HEK293 (cell line): ENCODE measurements around the gene IL17A.
A peak's percentile ranks its signal among the peaks of the same experiment; 100 is the strongest.

Experiments
- CTCF ChIA-PET: fragments of 350-600 bp; formaldehyde crosslinking; extraction: SDS; loops from one replicate; lab custom pipeline; 2021; ENCODE audit warnings: antibody characterized with exemption; lab: Yijun Ruan, JAX
- POLR2A ChIA-PET: fragments of 300-600 bp; formaldehyde crosslinking; extraction: SDS; loops from one replicate; lab custom pipeline; 2020; ENCODE audit warnings: antibody characterized with exemption, inconsistent platforms; lab: Yijun Ruan, JAX
- H3K27ac ChIP-seq: fragments of 200-500 bp; sonication (Bioruptor generic); 2 replicates; pipeline ENCODE4 v1.5.1; 2014; ENCODE audit warnings: low read depth, low read length, control low read depth, inconsistent platforms; ENCODE audit errors: extremely low read depth
- H3K36me3 ChIP-seq, 2 experiments: fragments of 200-500 bp in 1 of 2; sonication (Bioruptor generic) in 1 of 2; 1 replicate in 1 of 2; 2 replicates in 1 of 2; pipeline ENCODE4 v1.5.1; 2014 to 2017; ENCODE audit warnings: inconsistent platforms in 2 of 2, low read length in 2 of 2; ENCODE audit not compliant: control insufficient read depth in 2 of 2, insufficient read depth in 1 of 2
- H3K4me1 ChIP-seq: fragments of 200-500 bp; sonication (Bioruptor generic); 2 replicates; pipeline ENCODE4 v1.5.1; 2014; ENCODE audit warnings: mild to moderate bottlenecking, low read length, inconsistent platforms; ENCODE audit not compliant: control insufficient read depth, insufficient read depth
- H3K4me3 ChIP-seq: 2 replicates; pipeline ENCODE4 v1.5.1; 2011; ENCODE audit warnings: low read depth, mild to moderate bottlenecking, control low read depth, low read length, moderate library complexity
- H3K9me3 ChIP-seq: fragments of 200-500 bp; sonication (Bioruptor generic); 2 replicates; pipeline ENCODE4 v1.5.1; 2014; ENCODE audit warnings: low read depth, low read length, inconsistent platforms; ENCODE audit not compliant: control insufficient read depth, insufficient read depth
- MYNN ChIP-seq: fragments of 450-650 bp; formaldehyde crosslinking; IDR thresholded peaks from 2 replicates; pipeline ENCODE4 v1.5.1; 2016; ENCODE audit warnings: missing biosample characterization, missing genetic modification characterization, borderline replicate concordance
- SALL2 ChIP-seq: fragments of 450-650 bp; formaldehyde crosslinking; IDR thresholded peaks from 2 replicates; pipeline ENCODE4 v1.5.0; 2017; ENCODE audit warnings: missing biosample characterization, mild to moderate bottlenecking, missing genetic modification characterization, borderline replicate concordance
- SCRT1 ChIP-seq: fragments of 450-650 bp; formaldehyde crosslinking; IDR thresholded peaks from 2 replicates; pipeline ENCODE4 v1.5.1; 2016; ENCODE audit warnings: missing biosample characterization, missing genetic modification characterization, borderline replicate concordance
- SCRT2 ChIP-seq: fragments of 450-650 bp; formaldehyde crosslinking; IDR thresholded peaks from 2 replicates; pipeline ENCODE4 v1.5.1; 2016; ENCODE audit warnings: missing biosample characterization, missing genetic modification characterization
- ZFHX2 ChIP-seq: fragments of 450-650 bp; formaldehyde crosslinking; conservative IDR thresholded peaks from 2 replicates; pipeline ENCODE4 v1.5.1; 2016; ENCODE audit warnings: missing biosample characterization, missing genetic modification characterization
- ZNF133 ChIP-seq: fragments of 450-650 bp; formaldehyde crosslinking; IDR thresholded peaks from 2 replicates; pipeline ENCODE4 v1.5.1; 2016; ENCODE audit warnings: missing biosample characterization, missing genetic modification characterization
- ZNF239 ChIP-seq: fragments of 450-650 bp; formaldehyde crosslinking; IDR thresholded peaks from 2 replicates; pipeline ENCODE4 v1.5.1; 2016; ENCODE audit warnings: missing biosample characterization, missing genetic modification characterization
- ZNF549 ChIP-seq: fragments of 450-650 bp; IDR thresholded peaks from 2 replicates; pipeline ENCODE4 v1.5.1; 2018; ENCODE audit warnings: missing biosample characterization, missing genetic modification characterization, mild to moderate bottlenecking, inconsistent platforms, moderate library complexity
- ZNF654 ChIP-seq: fragments of 450-650 bp; formaldehyde crosslinking; IDR thresholded peaks from 2 replicates; pipeline ENCODE4 v1.5.1; 2016; ENCODE audit warnings: low read depth, missing biosample characterization, missing genetic modification characterization
- ZNF837 ChIP-seq: fragments of 450-650 bp; formaldehyde crosslinking; IDR thresholded peaks from 2 replicates; pipeline ENCODE4 v1.5.1; 2016; ENCODE audit warnings: missing biosample characterization, missing genetic modification characterization
- TF ChIP-seq, protein P1 (sequence below): fragments of 450-650 bp; formaldehyde crosslinking; IDR thresholded peaks from 2 replicates; pipeline ENCODE4 v1.5.1; 2016; ENCODE audit warnings: missing biosample characterization, missing genetic modification characterization
- TF ChIP-seq, protein P2 (sequence below): fragments of 450-650 bp; formaldehyde crosslinking; IDR thresholded peaks from 2 replicates; pipeline ENCODE4 v1.5.1; 2017; ENCODE audit warnings: missing biosample characterization, missing genetic modification characterization
- TF ChIP-seq, protein P3 (sequence below): fragments of 450-650 bp; formaldehyde crosslinking; IDR thresholded peaks from 2 replicates; pipeline ENCODE4 v1.5.1; 2016; ENCODE audit warnings: missing biosample characterization, missing genetic modification characterization
- TF ChIP-seq, protein P4 (sequence below): fragments of 450-650 bp; formaldehyde crosslinking; IDR thresholded peaks from 2 replicates; pipeline ENCODE4 v1.5.1; 2017; ENCODE audit warnings: missing biosample characterization, missing genetic modification characterization
- TF ChIP-seq, protein P5 (sequence below): fragments of 450-650 bp; formaldehyde crosslinking; conservative IDR thresholded peaks from 2 replicates; pipeline ENCODE4 v1.5.1; 2016; ENCODE audit warnings: low read depth, missing biosample characterization, missing genetic modification characterization
- TF ChIP-seq, protein P6 (sequence below): fragments of 450-650 bp; formaldehyde crosslinking; IDR thresholded peaks from 2 replicates; pipeline ENCODE4 v1.5.1; 2016; ENCODE audit warnings: missing biosample characterization, missing genetic modification characterization, borderline replicate concordance

Gene IL17A

DNA sequence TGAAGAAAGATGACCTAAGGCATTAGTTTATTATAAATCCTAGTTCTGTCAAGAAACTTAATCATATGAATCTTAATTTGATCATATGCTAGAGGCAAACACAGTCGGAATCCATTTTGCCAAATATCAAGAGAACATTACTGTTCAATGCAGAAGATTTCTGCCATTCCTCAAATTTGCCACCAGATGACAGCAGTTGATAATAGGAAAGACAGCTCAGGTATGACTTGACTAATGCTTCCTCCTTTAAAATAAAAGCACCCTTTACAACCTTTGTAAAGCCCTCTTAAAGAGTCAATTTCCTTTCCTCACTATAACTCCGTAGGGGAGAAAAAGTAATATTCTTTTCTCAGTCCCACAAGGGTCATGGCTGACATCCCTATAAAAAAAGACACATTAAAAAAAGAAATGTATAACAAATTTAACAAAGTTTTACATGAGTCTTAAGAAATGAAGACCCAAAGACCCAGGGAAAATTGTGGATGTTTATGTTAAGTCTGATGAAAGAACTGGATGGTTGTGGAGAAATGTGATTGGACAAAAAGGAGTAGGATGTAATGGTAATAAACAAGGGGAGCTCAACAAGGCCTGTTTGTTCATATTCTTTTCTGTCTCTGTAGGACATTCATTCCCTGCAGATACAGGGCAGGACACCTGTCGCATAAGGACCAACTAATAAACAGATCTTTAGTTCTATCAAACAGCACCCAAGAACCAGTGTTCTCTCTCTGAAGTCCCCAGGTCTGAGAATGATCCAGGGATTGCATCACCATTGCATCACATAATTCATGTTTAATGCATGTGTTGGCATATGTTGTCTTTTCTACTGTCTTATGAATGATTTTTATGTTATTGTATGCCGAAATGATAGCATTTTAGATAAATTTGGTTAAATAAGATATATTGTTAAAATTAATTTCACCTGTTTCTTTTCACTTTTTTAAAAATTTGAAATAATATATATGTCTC is 23.0 kb upstream of the IL17A start:
- H3K27ac ChIP-seq = no peak overlapping the region
- no peak overlapping the region for H3K4me3 ChIP-seq
- peaks cover 9% of the 10 kb centered on the region; the same call in 1 of the 2 replicates for H3K4me1 ChIP-seq
- ChIA-PET CTCF (interaction anchor here (0.6 to 5.9 kb wide), 26 partner anchors 10 to 822 kb away, joined by 3 to 146 read pairs (median 4); partner anchors contain the start of genes IL17F and MCM3), POLR2A (interaction anchor here (0.6 to 0.8 kb wide), 2 partner anchors 17 to 122 kb away, joined by 3 to 4 read pairs; partner anchors contain the start of gene MCM3)
- H3K36me3 ChIP-seq = no peaks in the 10 kb centered on the region
- TF ChIP-seq SCRT2 (peak; percentile 86), ZNF837 (tag by site-specific recombination) (no peak), SCRT1 (peak; percentile 72), ZNF549 (no peak), SALL2 (tag by site-specific recombination) (no peak), MYNN (peak; percentile 71), ZNF239 (no peak), ZNF133 (tag by site-specific recombination) (no peak), ZFHX2 (tag by site-specific recombination) (no peak), ZNF654 (peak; percentile 91)
- TF ChIP-seq, protein P1, sequence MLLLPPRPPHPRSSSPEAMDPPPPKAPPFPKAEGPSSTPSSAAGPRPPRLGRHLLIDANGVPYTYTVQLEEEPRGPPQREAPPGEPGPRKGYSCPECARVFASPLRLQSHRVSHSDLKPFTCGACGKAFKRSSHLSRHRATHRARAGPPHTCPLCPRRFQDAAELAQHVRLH (tag by site-specific recombination) = no peak
- TF ChIP-seq, protein P2, sequence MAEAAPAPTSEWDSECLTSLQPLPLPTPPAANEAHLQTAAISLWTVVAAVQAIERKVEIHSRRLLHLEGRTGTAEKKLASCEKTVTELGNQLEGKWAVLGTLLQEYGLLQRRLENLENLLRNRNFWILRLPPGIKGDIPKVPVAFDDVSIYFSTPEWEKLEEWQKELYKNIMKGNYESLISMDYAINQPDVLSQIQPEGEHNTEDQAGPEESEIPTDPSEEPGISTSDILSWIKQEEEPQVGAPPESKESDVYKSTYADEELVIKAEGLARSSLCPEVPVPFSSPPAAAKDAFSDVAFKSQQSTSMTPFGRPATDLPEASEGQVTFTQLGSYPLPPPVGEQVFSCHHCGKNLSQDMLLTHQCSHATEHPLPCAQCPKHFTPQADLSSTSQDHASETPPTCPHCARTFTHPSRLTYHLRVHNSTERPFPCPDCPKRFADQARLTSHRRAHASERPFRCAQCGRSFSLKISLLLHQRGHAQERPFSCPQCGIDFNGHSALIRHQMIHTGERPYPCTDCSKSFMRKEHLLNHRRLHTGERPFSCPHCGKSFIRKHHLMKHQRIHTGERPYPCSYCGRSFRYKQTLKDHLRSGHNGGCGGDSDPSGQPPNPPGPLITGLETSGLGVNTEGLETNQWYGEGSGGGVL = no peak
- TF ChIP-seq, protein P3, sequence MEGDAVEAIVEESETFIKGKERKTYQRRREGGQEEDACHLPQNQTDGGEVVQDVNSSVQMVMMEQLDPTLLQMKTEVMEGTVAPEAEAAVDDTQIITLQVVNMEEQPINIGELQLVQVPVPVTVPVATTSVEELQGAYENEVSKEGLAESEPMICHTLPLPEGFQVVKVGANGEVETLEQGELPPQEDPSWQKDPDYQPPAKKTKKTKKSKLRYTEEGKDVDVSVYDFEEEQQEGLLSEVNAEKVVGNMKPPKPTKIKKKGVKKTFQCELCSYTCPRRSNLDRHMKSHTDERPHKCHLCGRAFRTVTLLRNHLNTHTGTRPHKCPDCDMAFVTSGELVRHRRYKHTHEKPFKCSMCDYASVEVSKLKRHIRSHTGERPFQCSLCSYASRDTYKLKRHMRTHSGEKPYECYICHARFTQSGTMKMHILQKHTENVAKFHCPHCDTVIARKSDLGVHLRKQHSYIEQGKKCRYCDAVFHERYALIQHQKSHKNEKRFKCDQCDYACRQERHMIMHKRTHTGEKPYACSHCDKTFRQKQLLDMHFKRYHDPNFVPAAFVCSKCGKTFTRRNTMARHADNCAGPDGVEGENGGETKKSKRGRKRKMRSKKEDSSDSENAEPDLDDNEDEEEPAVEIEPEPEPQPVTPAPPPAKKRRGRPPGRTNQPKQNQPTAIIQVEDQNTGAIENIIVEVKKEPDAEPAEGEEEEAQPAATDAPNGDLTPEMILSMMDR (tag by site-specific recombination) = peak; percentile 77
- TF ChIP-seq, protein P4, sequence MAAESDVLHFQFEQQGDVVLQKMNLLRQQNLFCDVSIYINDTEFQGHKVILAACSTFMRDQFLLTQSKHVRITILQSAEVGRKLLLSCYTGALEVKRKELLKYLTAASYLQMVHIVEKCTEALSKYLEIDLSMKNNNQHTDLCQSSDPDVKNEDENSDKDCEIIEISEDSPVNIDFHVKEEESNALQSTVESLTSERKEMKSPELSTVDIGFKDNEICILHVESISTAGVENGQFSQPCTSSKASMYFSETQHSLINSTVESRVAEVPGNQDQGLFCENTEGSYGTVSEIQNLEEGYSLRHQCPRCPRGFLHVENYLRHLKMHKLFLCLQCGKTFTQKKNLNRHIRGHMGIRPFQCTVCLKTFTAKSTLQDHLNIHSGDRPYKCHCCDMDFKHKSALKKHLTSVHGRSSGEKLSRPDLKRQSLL = no peak
- TF ChIP-seq, protein P5, sequence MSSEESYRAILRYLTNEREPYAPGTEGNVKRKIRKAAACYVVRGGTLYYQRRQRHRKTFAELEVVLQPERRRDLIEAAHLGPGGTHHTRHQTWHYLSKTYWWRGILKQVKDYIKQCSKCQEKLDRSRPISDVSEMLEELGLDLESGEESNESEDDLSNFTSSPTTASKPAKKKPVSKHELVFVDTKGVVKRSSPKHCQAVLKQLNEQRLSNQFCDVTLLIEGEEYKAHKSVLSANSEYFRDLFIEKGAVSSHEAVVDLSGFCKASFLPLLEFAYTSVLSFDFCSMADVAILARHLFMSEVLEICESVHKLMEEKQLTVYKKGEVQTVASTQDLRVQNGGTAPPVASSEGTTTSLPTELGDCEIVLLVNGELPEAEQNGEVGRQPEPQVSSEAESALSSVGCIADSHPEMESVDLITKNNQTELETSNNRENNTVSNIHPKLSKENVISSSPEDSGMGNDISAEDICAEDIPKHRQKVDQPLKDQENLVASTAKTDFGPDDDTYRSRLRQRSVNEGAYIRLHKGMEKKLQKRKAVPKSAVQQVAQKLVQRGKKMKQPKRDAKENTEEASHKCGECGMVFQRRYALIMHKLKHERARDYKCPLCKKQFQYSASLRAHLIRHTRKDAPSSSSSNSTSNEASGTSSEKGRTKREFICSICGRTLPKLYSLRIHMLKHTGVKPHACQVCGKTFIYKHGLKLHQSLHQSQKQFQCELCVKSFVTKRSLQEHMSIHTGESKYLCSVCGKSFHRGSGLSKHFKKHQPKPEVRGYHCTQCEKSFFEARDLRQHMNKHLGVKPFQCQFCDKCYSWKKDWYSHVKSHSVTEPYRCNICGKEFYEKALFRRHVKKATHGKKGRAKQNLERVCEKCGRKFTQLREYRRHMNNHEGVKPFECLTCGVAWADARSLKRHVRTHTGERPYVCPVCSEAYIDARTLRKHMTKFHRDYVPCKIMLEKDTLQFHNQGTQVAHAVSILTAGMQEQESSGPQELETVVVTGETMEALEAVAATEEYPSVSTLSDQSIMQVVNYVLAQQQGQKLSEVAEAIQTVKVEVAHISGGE (tag by site-specific recombination) = no peak
- TF ChIP-seq, protein P6, sequence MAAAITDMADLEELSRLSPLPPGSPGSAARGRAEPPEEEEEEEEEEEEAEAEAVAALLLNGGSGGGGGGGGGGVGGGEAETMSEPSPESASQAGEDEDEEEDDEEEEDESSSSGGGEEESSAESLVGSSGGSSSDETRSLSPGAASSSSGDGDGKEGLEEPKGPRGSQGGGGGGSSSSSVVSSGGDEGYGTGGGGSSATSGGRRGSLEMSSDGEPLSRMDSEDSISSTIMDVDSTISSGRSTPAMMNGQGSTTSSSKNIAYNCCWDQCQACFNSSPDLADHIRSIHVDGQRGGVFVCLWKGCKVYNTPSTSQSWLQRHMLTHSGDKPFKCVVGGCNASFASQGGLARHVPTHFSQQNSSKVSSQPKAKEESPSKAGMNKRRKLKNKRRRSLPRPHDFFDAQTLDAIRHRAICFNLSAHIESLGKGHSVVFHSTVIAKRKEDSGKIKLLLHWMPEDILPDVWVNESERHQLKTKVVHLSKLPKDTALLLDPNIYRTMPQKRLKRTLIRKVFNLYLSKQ (tag by site-specific recombination) = no peak
- no peaks in the 10 kb centered on the region for H3K9me3 ChIP-seq
